ENCODE data around the gene PRKCH.
A peak's percentile ranks its signal among the peaks of the same experiment; 100 is the strongest.
"Not testable (repeated sequence)": the region's sequence is repeated elsewhere in the genome, so short reads cannot be mapped to it uniquely, and the experiment has no call there.

The PRKCH gene

DNA sequence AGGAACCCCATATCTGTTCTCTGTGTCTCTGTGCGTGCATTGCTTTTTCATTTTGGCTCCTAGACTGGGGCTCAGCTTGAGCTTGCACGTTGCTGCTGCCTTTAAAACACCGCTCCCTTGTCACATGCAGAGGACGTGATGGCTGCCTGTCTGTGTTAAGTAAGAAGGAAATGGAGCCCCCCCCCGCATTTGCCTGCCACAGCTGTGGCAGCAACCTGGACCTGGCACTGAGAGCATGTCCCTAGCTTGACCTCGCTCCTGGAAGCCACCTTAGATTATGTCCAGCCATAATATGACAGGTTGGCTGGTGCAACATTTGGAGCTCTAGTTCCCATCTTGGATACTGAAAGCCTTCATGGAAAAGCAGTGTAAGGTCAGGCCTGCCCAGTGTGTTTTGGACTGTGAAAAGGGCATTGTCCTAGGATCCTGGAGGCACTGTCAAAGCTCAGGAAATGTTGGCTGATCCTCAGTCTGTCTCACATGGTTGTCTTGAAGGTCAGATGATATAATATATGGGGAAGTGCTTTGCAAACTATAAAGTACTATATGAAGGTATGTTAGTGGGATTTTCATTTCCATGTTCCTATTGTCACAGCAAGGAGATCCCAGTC is 73.8 kb downstream of the PRKCH start:
- DNase-seq, result no peak

DNA sequence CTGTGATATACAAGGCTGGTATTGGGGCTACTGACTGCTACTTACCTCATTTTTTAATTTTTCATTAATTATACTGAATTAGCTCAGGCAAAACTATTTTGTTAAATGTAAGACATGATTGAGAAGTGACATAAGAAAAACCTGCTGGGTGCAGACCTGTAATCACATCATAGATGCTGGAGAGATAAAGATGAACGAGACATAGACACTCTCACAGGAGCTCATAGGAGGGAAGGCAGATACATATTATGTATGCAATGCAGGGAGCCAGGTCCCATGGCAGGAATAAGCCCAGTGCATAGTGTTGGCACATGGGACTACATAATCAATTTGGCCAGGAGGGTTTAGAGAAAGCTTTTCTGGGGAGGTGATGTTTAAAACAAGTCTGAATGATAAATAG is 74.9 kb downstream of the PRKCH start:
- no peak for DNase-seq

DNA sequence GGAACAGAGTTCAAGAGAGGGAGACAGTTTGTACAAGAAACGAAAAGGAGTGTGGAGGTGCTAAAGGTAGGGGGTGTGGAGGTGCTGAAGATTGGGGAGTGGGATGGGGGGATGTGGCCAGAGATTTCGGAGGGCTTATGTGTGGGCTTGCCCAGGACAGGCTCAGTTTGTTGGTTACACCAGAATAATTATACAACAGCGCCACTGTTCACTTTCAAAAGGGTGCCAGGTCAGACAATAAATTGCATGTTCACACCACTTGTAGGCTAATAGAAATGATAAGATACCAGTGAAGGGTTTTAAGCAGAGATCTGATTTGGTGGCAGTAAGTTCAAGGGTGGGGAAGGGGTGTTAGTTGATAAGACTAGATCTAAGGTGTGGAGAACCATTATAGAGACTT is 75.3 kb downstream of the PRKCH start:
- DNase-seq, result no peak

DNA sequence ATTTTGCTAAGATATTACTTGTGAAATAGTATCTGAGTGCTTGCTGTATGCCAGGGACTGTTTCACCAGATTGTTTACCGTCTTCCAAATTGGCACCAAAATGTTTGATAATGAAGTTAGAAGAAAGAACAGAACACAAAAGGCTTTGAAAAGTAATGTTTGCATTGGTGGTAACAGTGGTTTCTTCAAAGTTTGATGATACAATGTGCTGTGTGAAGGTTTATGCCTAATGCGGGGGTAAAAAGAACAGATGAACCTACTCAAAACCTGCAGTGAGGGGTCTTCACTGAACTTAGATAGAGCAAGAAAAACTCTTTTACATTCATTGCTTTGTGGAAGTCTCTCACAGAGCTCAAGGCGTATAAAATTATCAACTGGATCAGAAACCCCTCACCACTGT is 76.2 kb downstream of the PRKCH start:
- no peak for DNase-seq

GRCh38 chr14:61398221-61398620 is 76.8 kb downstream of the PRKCH start:
- no peak for DNase-seq

DNA sequence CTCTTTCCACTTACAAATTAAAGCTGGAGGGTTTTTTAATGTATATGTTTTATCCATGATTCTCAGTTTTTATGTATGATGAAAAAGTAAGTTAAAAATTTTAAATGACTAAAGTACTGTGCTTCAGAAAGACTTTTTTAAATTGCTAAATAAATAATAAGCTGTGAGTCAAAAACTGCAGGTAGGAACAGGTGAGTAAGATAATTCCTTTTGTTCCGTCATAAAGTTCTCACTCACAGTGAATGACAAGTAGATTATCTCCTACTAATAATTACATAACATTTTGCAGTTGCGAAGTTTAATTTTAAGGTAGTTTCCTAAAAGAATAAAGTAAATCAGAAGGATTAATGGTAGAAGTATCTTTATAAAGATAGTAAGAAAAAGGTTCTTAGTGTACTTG is 78.0 kb downstream of the PRKCH start:
- no peak for DNase-seq

DNA sequence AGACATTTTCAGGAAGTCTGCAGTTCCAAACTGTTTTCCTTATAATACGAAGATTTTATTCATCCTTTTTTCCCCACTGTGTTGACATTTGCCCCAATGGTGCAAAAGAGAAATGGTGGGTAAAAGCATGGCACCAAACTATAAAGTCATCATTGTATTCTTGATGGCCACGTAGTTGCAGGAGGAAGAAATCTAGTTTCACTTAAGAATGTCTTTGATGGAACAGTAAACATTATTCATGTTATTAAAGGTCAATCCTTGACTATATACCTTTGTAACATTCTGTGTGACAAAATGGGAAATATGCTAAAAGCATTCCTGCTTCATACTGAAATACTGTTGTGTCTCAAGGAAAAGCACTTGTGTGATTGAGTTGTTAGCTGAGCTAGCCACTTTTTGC is 80.1 kb downstream of the PRKCH start:
- no peak for DNase-seq

- DNase-seq, result peak; percentile 54
These were observed 82.0 kb downstream of the PRKCH start for GRCh38 chr14:61403411-61403810.

GRCh38 chr14:61404637-61405036 is 83.3 kb downstream of the PRKCH start:
- DNase-seq, result no peak

DNA sequence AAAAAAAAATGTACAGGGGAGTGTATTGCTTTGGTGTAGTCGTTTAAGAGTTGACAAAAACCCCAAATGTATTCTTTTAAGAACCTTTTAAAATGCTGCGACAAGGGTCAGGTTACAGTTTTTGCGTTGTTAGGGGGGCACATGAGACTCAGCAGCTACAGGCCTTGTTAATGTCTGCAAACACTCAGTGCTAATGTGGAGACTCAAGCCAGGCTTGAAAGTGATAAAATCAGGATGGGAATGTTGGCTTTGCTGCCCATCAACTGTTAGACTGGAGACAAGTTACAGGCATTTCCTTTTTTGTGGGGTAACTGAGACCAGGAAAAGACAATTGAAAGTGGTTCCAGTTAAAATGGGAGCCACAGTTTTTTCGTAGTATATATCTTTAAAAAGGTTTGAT is 84.8 kb downstream of the PRKCH start:
- DNase-seq, result no peak

DNA sequence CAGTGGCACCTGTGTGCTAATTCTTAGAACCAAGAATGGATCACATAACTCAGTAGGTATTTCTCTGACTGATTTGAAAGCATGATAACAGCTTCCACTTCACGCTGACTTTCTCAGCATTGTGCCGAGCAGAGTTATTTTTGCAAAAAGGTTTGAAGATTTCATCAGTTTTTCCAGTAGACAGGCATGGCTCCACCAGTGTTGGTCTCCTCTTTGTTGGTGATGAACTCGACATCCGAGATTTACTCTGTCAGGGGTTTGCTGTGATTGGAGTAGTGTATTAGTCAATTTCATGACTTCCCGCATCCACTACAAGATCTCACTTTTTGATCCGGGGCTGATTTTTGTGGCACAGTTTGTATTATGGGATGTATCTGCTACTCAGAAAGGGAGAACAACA is 85.3 kb downstream of the PRKCH start:
- peak; percentile 14 for DNase-seq

- DNase-seq, result no peak
These were observed 87.1 kb downstream of the PRKCH start for GRCh38 chr14:61408498-61408897.

DNA sequence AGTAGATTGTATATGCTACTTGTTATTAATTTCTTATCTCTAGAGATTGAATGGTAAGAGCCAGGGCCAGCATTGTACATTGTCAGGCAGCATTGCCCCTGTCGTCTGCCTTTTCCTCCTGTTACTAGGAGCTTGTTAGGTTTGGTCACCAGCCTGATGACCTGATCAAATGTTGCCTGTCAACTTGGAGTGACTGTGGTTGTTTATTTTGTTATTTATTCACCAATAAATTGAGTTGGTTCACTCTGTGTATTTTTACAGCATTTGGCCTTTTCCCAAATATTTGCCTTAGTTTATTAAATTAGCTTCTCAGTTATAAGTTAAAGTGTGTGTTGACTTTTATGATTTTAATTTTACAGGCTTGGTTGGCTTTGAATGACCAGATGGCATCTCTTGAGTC is 88.4 kb downstream of the PRKCH start:
- no peak for DNase-seq

DNA sequence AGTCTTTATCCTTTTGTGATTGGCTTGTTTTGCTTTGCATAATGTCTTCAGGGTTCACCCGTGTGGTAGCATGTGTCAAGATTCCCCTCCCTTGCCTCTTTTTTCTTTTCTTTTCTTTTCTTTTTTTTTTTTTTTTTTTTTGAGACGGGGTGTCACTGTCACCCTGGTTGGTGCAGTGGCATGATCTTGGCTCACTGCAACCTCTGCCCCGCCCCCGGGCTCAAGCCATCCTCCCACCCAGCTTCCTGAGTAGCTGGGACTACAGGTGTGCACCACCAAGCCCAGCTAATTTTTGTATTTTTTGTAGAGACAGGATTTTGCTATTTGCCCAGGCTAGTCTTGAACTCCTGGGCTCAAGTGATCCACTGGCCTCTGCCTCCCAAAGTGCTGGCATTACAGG is 94.6 kb downstream of the PRKCH start:
- DNase-seq, result not testable (repeated sequence)

- no peak for DNase-seq
These were observed 95.2 kb downstream of the PRKCH start for GRCh38 chr14:61416591-61416990.

DNA sequence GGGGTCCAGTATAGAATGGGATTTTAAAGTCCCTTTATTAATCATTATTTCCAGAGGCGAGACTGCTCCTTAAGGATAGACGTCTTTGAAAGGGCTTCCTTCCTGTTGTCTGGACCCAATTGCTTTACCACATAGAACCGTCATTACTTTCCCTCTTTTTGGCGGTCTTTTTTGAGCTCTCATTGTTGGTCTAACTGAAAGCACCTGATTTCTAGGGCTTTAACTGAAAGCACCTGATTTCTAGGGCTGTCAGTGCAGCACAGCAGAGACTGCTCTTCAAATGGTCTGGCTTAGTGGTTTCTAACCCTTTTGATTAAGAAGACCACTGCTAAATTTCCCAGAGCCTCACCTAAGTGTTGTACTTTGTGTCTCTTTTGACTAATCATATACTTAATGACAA is 95.8 kb downstream of the PRKCH start:
- DNase-seq, result peak; percentile 19

- DNase-seq, result no peak
These were observed 96.6 kb downstream of the PRKCH start for GRCh38 chr14:61417883-61418455.

- DNase-seq, result no peak
These were observed 97.4 kb downstream of the PRKCH start for GRCh38 chr14:61418746-61419145.

- no peak for DNase-seq
These were observed 97.8 kb downstream of the PRKCH start for GRCh38 chr14:61419201-61419600.

- no peak for DNase-seq
These were observed 98.9 kb downstream of the PRKCH start for GRCh38 chr14:61420326-61420725.

- no peak for DNase-seq
These were observed 100.0 kb downstream of the PRKCH start for GRCh38 chr14:61421212-61421923.

- no peak for DNase-seq
These were observed 104.7 kb downstream of the PRKCH start for GRCh38 chr14:61426048-61426447.

DNA sequence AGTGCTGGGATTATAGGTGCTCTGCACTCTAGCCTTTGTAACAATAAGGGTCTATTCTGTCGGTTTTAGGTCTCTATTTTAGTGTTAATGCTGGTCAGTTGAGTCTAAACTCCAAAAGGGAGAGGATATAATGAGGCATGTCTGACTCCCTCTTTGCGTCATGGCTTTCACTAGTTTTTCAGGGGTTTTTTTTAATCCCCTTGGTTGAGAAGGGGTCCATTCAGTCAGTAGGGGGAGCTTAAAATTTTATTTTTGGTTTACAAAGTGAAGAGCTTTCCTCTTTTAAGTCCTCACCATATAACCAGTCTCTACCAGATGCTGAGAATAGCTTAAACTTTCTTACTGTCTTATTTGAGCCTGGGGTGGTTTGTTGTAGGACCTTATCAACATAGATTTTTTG is 106.9 kb downstream of the PRKCH start:
- DNase-seq, result no peak

- DNase-seq, result no peak
These were observed 107.9 kb downstream of the PRKCH start for GRCh38 chr14:61429316-61429715.
